KMS-11 (cell line): ENCODE results near the gene SEPHS2.

Experiments used
- H2AFZ ChIP-seq: fragments of 200-600 bp; sonication (generic); 2 replicates; pipeline ENCODE4 v1.6.1; 2016; ENCODE audit warnings: antibody characterized with exemption, mixed run types, low read depth
- H3K27ac ChIP-seq: fragments of 200-600 bp; sonication (generic); 2 replicates; pipeline ENCODE4 v1.6.1; 2016; ENCODE audit warnings: mild to moderate bottlenecking, mixed run types
- H3K27me3 ChIP-seq: fragments of 200-600 bp; sonication (generic); 2 replicates; pipeline ENCODE4 v1.6.1; 2017; ENCODE audit warnings: mild to moderate bottlenecking, low read depth, mixed run types, moderate library complexity; ENCODE audit not compliant: insufficient read depth
- H3K36me3 ChIP-seq: fragments of 200-600 bp; sonication (generic); 2 replicates; pipeline ENCODE4 v1.6.1; 2017; ENCODE audit warnings: mild to moderate bottlenecking, mixed run types; ENCODE audit not compliant: insufficient read depth
- H3K4me1 ChIP-seq: fragments of 200-600 bp; sonication (generic); 2 replicates; pipeline ENCODE4 v1.6.1; 2016; ENCODE audit warnings: mild to moderate bottlenecking, low read depth, mixed run types; ENCODE audit not compliant: poor library complexity, severe bottlenecking
- H3K4me2 ChIP-seq: fragments of 200-600 bp; sonication (generic); 2 replicates; pipeline ENCODE4 v1.7.0; 2016; ENCODE audit warnings: mild to moderate bottlenecking, mixed run types
- H3K4me3 ChIP-seq: fragments of 200-600 bp; sonication (generic); IDR thresholded peaks from 2 replicates; pipeline ENCODE4 v1.6.1; 2017; ENCODE audit warnings: low read depth, low read length, mixed read lengths; ENCODE audit not compliant: insufficient read depth
- H3K79me2 ChIP-seq: fragments of 200-600 bp; sonication (generic); 2 replicates; pipeline ENCODE4 v1.6.1; 2016; ENCODE audit warnings: low read depth, mixed run types; ENCODE audit not compliant: insufficient read depth
- H3K9ac ChIP-seq: fragments of 200-600 bp; sonication (generic); 2 replicates; pipeline ENCODE4 v1.6.1; 2016; ENCODE audit warnings: mild to moderate bottlenecking, mixed run types
- H4K20me1 ChIP-seq: fragments of 200-600 bp; sonication (generic); 2 replicates; pipeline ENCODE4 v1.6.1; 2016; ENCODE audit warnings: mild to moderate bottlenecking, mixed run types; ENCODE audit not compliant: insufficient read depth
- CTCF ChIP-seq: fragments of 200-600 bp; sonication (generic); conservative IDR thresholded peaks from 2 replicates; pipeline ENCODE4 v1.6.1; 2017; ENCODE audit warnings: low read depth, mild to moderate bottlenecking, antibody characterized with exemption, low read length, moderate library complexity, mixed read lengths

Gene SEPHS2

GRCh38 chr16:30491229-30491628, 45.6 kb upstream of the SEPHS2 start:
- no peak overlapping the region for H3K27ac ChIP-seq
- no peaks in the 10 kb centered on the region for H3K4me1 ChIP-seq
- no peaks in the 10 kb centered on the region for H3K27me3 ChIP-seq
- H3K4me3 ChIP-seq = no peak overlapping the region
- no peak overlapping the region for H2AFZ ChIP-seq
- H3K4me2 ChIP-seq = no peak overlapping the region
- H4K20me1 ChIP-seq = no peaks in the 10 kb centered on the region
- H3K36me3 ChIP-seq = no peaks in the 10 kb centered on the region
- H3K79me2 ChIP-seq = no peaks in the 10 kb centered on the region
- TF ChIP-seq CTCF = no peak
- no peak overlapping the region for H3K9ac ChIP-seq

GRCh38 chr16:30490210-30490609, 44.5 kb upstream of the SEPHS2 start:
- H3K4me2 ChIP-seq = no peak overlapping the region
- H3K4me1 ChIP-seq = no peaks in the 10 kb centered on the region
- no peaks in the 10 kb centered on the region for H4K20me1 ChIP-seq
- no peaks in the 10 kb centered on the region for H3K36me3 ChIP-seq
- no peaks in the 10 kb centered on the region for H3K27me3 ChIP-seq
- no peak overlapping the region for H3K4me3 ChIP-seq
- no peak overlapping the region for H3K9ac ChIP-seq
- H3K79me2 ChIP-seq = no peaks in the 10 kb centered on the region
- TF ChIP-seq CTCF = no peak
- H2AFZ ChIP-seq = no peak overlapping the region
- no peak overlapping the region for H3K27ac ChIP-seq

GRCh38 chr16:30488764-30489605, 43.3 kb upstream of the SEPHS2 start:
- H3K4me2 ChIP-seq = no peak overlapping the region
- no peak for TF ChIP-seq CTCF
- H3K27me3 ChIP-seq = no peaks in the 10 kb centered on the region
- no peaks in the 10 kb centered on the region for H3K4me1 ChIP-seq
- H3K9ac ChIP-seq = no peak overlapping the region
- H3K27ac ChIP-seq = no peak overlapping the region
- no peaks in the 10 kb centered on the region for H3K79me2 ChIP-seq
- H3K4me3 ChIP-seq = no peak overlapping the region
- no peak overlapping the region for H2AFZ ChIP-seq
- H3K36me3 ChIP-seq = no peaks in the 10 kb centered on the region
- H4K20me1 ChIP-seq = no peaks in the 10 kb centered on the region

- no peak overlapping the region for H3K9ac ChIP-seq
- H3K27me3 ChIP-seq = no peaks in the 10 kb centered on the region
- no peak overlapping the region for H3K27ac ChIP-seq
- no peak overlapping the region for H2AFZ ChIP-seq
- H3K4me3 ChIP-seq = no peak overlapping the region
- no peaks in the 10 kb centered on the region for H3K4me1 ChIP-seq
- H3K79me2 ChIP-seq = no peaks in the 10 kb centered on the region
- no peak overlapping the region for H3K4me2 ChIP-seq
- no peaks in the 10 kb centered on the region for H3K36me3 ChIP-seq
- TF ChIP-seq CTCF = no peak
- no peaks in the 10 kb centered on the region for H4K20me1 ChIP-seq
Measured at GRCh38 chr16:30485818-30486436, 40.3 kb upstream of the SEPHS2 start.
